ENCODE data around the gene TMEM26.

The TMEM26 gene

GRCh38 chr10:61478621-61479312 is 25.6 kb upstream of the TMEM26 start:
- no peak overlapping the region for H3K9ac ChIP-seq
- no peak overlapping the region for H2AFZ ChIP-seq (ENCODE audit: low read depth)
- no peak overlapping the region for H3K4me2 ChIP-seq
- H3K79me2 ChIP-seq (ENCODE audit: insufficient read depth, low read depth) = no peaks in the 10 kb centered on the region
- H3K4me3 ChIP-seq (IDR thresholded peaks at IDR 0.05; ENCODE audit: insufficient read depth, low read depth, low read length) = no peak overlapping the region
- no peak overlapping the region for H3K27ac ChIP-seq
- H3K36me3 ChIP-seq (ENCODE audit: insufficient read depth) = no peaks in the 10 kb centered on the region
- no peaks in the 10 kb centered on the region for H4K20me1 ChIP-seq (ENCODE audit: insufficient read depth)
- H3K27me3 ChIP-seq (ENCODE audit: insufficient read depth, low read depth) = no peaks in the 10 kb centered on the region
- TF ChIP-seq, protein P1, sequence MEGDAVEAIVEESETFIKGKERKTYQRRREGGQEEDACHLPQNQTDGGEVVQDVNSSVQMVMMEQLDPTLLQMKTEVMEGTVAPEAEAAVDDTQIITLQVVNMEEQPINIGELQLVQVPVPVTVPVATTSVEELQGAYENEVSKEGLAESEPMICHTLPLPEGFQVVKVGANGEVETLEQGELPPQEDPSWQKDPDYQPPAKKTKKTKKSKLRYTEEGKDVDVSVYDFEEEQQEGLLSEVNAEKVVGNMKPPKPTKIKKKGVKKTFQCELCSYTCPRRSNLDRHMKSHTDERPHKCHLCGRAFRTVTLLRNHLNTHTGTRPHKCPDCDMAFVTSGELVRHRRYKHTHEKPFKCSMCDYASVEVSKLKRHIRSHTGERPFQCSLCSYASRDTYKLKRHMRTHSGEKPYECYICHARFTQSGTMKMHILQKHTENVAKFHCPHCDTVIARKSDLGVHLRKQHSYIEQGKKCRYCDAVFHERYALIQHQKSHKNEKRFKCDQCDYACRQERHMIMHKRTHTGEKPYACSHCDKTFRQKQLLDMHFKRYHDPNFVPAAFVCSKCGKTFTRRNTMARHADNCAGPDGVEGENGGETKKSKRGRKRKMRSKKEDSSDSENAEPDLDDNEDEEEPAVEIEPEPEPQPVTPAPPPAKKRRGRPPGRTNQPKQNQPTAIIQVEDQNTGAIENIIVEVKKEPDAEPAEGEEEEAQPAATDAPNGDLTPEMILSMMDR (conservative IDR thresholded peaks at IDR 0.05; ENCODE audit: low read depth, low read length) = no peak
- no peaks in the 10 kb centered on the region for H3K4me1 ChIP-seq (ENCODE audit: low read depth, poor library complexity, severe bottlenecking)

GRCh38 chr10:61477451-61477850 is 24.3 kb upstream of the TMEM26 start:
- H2AFZ ChIP-seq (ENCODE audit: low read depth) = no peak overlapping the region

GRCh38 chr10:61476529-61476928 is 23.3 kb upstream of the TMEM26 start:
- Histone ChIP-seq H4K20me1 (ENCODE audit: insufficient read depth) (no peaks in the 10 kb centered on the region), H3K4me2 (no peak overlapping the region), H3K4me1 (ENCODE audit: low read depth, poor library complexity, severe bottlenecking) (no peaks in the 10 kb centered on the region), H3K4me3 (IDR thresholded peaks at IDR 0.05; ENCODE audit: insufficient read depth, low read depth, low read length) (no peak overlapping the region), H3K36me3 (ENCODE audit: insufficient read depth) (no peaks in the 10 kb centered on the region), H3K79me2 (ENCODE audit: insufficient read depth, low read depth) (no peaks in the 10 kb centered on the region), H3K9ac (no peak overlapping the region), H3K27ac (no peak overlapping the region), H2AFZ (ENCODE audit: low read depth) (no peak overlapping the region), H3K27me3 (ENCODE audit: insufficient read depth, low read depth) (no peaks in the 10 kb centered on the region)
- TF ChIP-seq, protein P1 (conservative IDR thresholded peaks at IDR 0.05; ENCODE audit: low read depth, low read length) = no peak

More at GRCh38 chr10:61477451-61477850, 24.3 kb upstream of the TMEM26 start:
- H3K27ac ChIP-seq = no peak overlapping the region
- H3K4me3 ChIP-seq (IDR thresholded peaks at IDR 0.05; ENCODE audit: insufficient read depth, low read depth, low read length) = no peak overlapping the region
- H4K20me1 ChIP-seq (ENCODE audit: insufficient read depth) = no peaks in the 10 kb centered on the region
- H3K9ac ChIP-seq = no peak overlapping the region
- H3K4me1 ChIP-seq (ENCODE audit: low read depth, poor library complexity, severe bottlenecking) = no peaks in the 10 kb centered on the region
- H3K4me2 ChIP-seq = no peak overlapping the region
- no peaks in the 10 kb centered on the region for H3K36me3 ChIP-seq (ENCODE audit: insufficient read depth)
- no peaks in the 10 kb centered on the region for H3K27me3 ChIP-seq (ENCODE audit: insufficient read depth, low read depth)
- TF ChIP-seq, protein P1 (conservative IDR thresholded peaks at IDR 0.05; ENCODE audit: low read depth, low read length) = no peak
- H3K79me2 ChIP-seq (ENCODE audit: insufficient read depth, low read depth) = no peaks in the 10 kb centered on the region

DNA sequence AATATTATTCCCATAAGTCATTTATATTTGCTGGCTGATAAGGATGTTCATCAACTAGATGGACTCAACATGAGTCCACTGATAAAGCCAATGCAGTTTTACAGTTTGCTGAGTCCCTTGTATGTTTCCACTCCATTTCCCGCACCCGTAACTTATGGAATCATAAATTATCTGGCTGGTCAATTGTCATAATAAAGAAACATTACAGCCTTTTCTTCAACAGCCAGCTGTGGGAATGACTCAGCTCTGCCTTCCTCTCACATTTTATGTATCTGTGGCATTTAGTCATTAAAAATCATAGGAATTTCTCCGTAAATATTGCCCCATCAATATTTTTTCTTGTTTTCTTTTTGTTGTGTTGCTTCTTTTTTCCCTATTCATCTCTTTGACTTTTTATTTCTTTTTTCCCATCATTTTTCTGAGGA is 22.3 kb upstream of the TMEM26 start:
- Histone ChIP-seq H4K20me1 (ENCODE audit: insufficient read depth) (no peaks in the 10 kb centered on the region), H3K4me2 (no peak overlapping the region), H3K79me2 (ENCODE audit: insufficient read depth, low read depth) (no peaks in the 10 kb centered on the region), H3K4me3 (IDR thresholded peaks at IDR 0.05; ENCODE audit: insufficient read depth, low read depth, low read length) (no peak overlapping the region), H2AFZ (ENCODE audit: low read depth) (no peak overlapping the region), H3K4me1 (ENCODE audit: low read depth, poor library complexity, severe bottlenecking) (no peaks in the 10 kb centered on the region), H3K9ac (no peak overlapping the region), H3K27ac (no peak overlapping the region), H3K36me3 (ENCODE audit: insufficient read depth) (no peaks in the 10 kb centered on the region), H3K27me3 (ENCODE audit: insufficient read depth, low read depth) (no peaks in the 10 kb centered on the region)
- TF ChIP-seq, protein P1 (conservative IDR thresholded peaks at IDR 0.05; ENCODE audit: low read depth, low read length) = no peak
